HS-27A (cell line): ENCODE results near the gene DNMT3L.
"Not testable (repeated sequence)": the region's sequence is repeated elsewhere in the genome, so short reads cannot be mapped to it uniquely, and the experiment has no call there.

ENCODE experiments used
- DNase-seq: peaks from one replicate; pipeline ENCODE4 v3.0.0-alpha.2; 2012; ENCODE audit warnings: low read depth, missing footprints

Gene DNMT3L

DNA sequence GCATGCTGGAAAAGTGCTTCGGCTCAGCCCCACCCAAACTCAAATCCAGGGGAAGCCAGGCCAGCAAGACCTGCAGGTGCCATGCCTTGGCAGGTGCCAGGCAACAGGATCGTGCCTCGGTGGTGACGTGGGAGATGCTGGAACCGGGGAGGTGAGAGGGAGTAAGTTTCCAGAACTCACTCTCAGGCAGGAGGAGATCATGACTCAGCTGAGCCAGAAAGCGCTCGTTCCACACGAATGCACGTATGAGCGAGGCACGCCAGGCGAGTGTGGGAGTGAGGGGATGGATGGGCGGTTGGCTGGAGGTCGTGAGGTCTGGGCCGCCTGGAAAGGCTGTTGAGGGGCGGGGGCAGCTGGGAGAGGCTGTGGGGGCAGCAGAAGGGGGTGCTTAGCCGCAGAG is 13.8 kb downstream of the DNMT3L start:
- not testable (repeated sequence) for DNase-seq

DNA sequence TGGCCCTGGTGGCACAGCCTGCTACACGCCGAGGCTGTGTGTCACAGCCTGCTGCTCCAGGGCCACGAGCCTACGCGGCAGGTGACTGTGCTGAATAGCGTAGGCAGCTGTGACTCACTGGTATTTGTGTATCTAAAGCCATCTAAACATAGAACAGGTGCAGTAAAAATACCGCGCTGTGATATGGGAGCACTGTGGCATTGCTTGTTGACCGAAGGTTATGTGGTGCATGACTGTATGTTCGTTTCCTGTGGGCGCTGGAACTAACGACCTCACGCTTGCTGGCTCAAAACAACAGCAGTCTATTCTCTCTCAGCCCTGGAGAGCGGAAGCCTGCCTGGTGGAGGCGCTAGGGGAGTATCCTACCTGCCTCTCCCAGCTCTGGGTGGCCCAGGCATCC is 17.7 kb downstream of the DNMT3L start:
- DNase-seq: not testable (repeated sequence)

DNA sequence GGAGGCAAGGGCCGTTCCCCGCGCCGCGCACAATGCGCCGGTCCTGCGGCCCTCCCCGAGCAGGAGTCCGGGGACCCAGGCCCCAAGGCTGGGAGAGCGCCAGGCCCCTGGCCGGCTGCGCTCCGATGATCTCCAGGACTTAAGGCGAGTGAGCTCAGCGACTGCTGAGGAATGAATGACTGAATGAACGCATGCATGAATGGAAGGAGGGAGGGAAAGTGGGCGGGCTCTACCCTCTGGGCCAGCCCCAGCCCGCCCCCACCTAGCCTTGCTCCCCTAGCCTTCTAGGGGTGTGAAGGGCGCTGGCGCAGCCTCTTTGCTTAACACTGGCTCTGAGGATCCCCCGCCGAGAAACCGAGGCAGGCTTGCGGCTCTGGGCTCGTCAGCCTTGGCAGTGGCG is 20.4 kb downstream of the DNMT3L start:
- DNase-seq: not testable (repeated sequence)

DNA sequence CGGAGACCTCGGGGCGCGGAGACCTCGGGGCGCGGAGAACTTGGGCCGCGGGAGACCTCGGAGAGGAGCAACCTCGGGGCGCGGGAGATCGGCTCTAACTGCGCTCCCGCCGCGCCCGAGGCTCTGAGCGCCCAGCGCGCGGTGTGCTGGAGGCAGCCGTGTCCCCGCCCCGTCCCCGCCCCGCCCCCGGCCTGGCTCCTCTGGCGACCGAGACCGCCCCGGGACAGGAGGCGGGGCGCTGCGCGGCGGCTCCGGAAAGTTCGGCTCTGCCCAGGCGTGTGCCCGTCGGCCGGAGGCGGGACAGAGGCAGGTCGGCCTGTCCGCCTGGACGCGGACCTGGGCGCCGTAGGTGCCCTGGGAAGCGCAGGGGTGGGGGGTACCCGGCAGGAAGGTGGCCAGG is 20.9 kb downstream of the DNMT3L start, which contains the start of gene ICOSLG:
TSS of gene ICOSLG (minus strand) at position 102 of the 400 bp plus-strand sequence. CDS start 126 bp downstream, outside the sequence.
- not testable (repeated sequence) for DNase-seq

DNA sequence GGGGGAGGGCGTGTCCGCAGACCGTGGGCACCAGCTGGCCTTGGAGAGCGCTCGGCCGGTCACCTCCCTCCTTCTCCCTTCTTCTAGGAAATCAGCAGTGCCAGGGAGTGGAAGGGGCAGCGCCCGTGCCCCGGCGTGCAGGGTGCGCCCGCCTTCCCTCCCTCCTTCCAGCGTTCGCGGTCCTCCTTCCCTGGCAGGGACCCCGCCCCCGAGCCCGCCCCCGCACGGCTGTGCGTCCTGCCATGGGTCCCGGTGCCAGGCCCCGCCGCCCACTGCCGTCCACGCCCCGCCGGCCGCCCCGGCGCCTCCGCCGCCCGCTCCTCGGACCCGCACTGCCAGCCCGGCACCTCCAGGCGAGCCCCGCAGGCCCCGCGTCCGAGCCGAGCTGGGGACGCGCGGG is 21.3 kb downstream of the DNMT3L start:
- not testable (repeated sequence) for DNase-seq

DNA sequence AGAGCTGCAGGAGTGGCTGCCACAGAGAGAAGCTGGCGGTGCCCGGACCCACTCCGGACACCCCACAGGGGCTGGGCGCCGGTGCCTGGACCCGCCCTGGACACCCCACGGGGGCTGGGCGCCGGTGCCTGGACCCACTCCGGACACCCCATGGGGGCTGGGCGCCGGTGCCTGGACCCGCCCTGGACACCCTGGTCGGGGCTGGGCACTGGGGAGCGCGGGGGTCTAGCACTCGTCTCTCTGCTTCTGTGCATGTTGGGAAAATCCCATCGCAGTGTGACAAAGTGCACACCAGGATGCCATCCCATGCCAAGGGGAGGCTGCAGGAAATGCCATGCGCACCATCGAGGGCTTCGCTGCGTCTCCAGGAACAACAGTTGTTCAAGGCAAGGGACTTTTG is 32.1 kb downstream of the DNMT3L start:
- not testable (repeated sequence) for DNase-seq

DNA sequence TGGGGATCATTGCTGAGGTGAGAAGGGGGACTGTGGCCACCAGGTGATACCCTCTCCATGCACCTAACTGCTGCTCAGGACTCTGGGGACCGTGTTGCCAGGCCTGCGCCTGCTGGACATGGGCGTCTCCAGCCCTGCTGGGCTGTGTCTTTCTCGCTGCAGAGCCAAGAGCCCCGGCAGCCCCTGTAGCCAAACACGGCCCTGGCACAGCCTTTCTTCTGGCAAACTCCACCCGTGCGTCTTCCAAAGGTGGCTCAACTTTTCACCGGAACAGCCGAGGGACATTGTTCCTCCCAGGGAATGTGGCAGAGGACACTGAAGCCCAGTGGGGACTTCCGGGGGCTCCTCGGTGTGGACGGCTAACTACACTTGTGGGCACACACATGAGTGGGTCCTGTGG is 33.6 kb downstream of the DNMT3L start:
- not testable (repeated sequence) for DNase-seq

DNA sequence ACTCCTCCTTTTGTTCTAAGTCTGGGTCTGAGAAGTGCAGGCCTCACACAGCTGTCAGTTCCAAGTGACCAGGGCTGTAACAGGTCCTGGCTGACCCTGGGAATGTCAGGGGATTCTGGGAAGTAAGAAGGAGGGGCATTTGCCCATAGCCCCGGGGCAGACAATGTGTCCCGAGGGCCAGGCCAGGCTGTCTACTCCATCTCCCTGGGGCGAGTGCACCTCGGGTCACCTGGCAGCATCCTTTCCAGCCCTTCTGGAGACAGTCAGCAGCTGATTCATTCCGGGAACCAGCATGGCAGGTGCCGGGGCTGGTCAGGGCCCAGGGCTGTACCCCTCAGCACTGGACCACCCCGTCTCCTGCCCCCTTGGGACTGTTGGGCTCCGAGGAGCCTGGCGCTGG is 34.1 kb downstream of the DNMT3L start:
- DNase-seq: not testable (repeated sequence)

DNA sequence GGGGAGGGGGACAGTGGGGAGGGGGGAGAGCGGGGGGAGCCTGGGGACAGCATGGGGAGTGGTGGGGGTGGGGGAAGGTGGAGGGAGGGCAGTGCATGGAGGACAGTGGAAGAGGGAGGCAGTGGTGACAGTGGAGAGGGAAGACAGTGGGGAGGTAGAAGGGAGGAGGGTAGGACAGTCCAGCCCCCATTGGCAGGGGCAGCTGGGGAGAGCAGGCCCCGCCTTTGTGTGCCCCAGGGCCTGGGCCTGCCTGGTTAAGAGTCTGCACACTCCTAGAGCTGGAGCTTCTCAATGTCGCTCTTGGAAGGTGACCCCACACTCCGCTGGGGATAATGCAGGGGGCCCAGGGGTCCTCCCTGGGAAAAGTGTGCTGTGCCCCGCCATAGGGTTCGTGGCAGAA is 36.1 kb downstream of the DNMT3L start:
- not testable (repeated sequence) for DNase-seq

DNA sequence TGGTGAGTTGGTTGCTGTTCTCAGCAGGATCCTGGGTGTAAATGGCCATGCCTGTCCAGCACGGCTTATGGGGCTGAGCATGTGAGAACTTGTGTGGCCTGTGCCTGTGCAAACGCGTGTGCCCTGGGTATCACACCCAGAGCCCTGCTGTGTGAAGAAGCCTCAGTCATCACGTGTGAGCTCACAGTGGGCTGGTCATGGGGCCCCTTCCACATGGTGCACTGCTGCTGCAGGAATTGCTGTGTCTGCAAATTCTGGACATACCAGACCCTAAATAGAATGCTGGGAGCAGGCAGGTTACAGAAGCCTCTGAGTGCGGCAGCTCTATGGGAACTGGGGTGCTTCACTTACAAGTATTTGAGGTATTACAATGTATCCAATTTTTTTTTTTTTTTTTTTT is 38.4 kb downstream of the DNMT3L start:
- not testable (repeated sequence) for DNase-seq

DNA sequence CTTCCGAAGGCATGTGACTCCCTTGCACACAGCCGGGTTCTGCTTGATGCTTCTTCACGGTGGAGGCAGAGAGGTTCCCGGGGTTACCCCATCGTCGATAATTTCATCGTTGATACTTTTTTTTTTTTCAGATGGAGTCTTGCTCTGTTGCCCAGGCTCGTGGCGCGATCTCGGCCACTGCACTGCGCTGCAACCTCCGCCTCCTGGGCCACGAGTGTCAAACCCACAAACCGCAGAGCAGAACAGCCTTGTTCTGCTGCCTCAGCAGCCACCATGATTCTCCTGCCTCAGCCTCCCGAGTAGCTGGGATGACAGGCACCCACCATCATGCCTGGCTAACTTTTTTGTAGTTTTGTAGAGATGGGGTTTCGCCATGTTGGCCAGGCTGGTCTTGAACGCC is 41.0 kb downstream of the DNMT3L start:
- DNase-seq: not testable (repeated sequence)

DNA sequence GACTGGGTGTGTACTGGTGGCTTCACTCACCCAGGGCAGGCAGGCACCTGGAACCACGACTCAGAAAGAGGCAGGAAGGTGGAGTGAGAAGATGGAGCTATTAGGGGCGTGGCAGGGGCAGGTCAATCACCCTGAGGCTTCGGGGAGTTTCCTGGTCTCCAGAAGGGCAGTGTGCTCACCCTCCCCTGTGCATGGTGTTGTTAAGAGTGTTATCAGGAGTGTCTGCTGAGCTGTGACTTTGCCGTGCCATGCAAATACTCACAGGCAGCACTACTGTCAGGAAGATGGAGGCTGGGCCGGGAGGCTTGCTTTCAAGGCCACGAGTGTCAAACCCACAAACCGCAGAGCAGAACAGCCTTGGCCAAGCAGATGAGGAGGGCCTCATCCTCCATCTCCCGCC is 43.2 kb downstream of the DNMT3L start:
- DNase-seq: not testable (repeated sequence)

DNA sequence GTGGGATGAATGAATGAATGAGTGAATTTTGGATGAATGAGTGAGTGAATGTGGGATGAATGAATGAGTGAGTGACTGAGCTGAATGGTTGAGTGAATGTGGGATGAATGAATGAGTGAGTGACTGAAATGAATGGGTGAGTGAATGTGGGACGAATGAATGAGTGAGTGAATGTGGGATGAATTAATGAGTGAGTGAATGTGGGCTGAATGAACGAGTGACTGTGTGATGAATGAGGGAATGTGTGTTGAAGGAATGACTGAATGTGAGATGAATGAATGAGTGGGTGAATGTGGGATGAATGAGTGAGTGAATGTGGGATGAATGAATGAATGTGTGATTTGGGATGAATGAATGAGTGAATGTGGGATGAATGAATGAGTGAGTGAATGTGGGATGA is 49.7 kb downstream of the DNMT3L start:
- DNase-seq: not testable (repeated sequence)

DNA sequence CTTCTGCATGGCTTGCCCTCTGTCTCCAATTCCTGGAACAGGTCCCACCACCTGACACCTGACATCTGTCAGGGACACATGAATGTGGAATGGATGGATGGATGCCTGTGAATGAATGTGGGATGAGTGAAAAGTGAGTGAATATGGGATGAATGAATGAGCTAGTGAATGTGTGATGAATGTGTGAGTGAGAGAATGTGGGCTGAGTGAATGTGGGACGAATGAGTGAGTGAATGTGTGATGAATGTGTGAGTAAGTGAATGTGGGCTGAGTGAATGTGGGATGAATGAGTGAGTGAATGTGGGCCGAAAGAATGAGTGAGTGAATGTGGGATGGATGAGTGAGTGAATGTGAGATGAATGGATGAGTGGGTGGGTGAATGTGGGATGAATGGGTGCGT is 50.1 kb downstream of the DNMT3L start:
- not testable (repeated sequence) for DNase-seq

DNA sequence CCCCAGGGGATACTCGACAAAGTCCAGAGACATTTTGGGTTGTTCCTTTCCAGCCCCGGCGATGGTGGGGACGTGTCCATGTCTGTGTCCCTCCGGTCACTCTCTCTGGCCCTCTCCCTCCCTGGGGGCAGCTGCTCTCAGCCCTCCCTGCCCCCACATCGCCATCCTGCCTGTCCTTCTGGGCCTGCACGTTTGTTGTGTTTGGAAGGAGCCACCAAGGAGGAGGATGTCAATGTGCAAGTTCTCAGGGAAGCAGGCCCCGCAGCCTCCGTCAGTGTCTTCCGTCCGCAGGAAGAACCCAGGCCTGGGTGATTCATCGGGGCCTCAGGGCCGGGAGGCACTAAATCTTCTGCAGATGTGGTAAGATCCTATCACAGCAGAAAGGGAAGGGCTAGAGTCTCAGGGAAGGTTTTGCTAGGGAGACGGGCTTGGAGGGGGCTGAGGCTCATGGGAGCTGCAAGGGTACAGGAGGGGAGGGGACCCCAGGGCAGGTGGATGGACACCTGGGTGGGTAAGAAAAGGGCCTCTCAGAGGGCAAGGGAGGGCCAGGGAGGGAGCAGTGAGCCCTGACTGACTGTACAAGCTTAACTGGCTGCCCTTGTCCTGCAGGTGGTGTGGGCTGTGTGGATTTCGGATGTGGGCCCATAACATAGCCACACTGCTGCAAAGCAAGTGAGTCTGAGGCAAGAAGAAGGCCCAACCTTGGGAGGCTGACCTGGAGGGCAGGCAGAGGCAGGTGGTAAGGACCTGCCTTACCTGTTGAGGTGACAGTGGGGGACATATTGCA is 53.6 kb downstream of the DNMT3L start:
- DNase-seq: not testable (repeated sequence)

DNA sequence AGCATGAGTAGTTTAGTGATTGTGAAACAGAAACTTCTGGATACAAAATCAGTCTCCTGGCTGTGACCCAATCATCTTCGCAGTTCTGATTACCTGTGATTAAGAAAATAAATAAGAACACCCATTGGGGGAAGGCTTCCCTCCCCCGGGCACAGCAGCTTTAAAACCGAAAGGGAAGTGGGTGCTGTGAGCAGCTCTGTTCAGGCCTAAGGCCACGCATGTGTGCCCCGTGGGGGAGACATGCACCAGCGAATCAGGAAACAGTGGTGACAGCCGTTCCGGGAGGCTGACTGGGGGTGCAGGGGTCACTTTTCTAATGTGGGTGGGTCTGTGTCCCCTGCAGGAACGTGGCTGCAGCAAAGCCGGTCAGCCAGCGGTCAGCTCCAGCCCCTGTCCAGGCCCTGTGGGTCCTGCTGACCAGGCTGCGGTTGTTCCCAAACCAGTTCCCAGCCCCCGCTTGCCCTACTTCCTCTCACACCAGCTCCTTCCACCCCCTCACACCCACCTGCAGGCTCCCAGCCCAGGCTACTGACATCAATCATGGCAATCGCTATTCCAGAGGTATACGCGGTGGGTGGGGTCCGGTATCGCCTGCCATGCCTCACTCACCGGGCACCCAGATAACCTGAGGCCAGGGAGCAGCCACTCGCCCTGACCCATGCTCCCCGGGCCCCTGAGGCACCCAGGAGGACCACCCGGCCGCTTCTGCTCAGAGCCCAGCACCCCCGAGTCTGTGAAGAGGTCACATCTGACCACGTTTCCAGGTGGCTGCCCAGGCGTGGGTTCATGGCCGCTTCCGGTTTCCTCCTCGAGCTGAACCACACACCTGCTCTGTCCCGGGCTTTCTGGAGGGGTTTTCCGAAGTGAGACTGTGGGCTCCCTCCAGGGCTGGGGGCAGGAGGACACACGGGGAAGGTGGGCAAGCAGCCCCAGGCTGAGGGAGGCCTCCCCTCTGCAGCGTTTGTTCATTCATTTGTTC is 54.7 kb downstream of the DNMT3L start:
- DNase-seq: not testable (repeated sequence)

DNA sequence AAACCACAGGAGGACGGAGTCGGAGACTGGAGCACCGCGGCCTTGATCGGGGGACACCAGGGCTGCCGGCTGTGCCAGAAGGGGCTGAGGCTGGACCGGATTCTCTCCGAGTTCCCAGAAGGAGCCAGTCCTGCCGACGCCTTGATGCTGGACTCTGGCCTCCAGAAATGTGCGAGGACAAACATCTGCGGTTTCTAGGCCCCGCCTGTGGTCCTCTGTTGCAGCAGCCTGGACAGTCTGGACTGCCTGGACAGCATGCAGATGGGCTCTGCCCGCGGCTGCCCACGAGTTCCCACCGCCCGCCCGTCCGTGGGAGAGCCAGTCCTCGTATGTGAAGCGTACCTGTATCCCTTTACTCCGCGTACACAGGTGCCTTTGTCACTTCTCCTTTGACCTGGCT is 55.5 kb downstream of the DNMT3L start:
- not testable (repeated sequence) for DNase-seq

DNA sequence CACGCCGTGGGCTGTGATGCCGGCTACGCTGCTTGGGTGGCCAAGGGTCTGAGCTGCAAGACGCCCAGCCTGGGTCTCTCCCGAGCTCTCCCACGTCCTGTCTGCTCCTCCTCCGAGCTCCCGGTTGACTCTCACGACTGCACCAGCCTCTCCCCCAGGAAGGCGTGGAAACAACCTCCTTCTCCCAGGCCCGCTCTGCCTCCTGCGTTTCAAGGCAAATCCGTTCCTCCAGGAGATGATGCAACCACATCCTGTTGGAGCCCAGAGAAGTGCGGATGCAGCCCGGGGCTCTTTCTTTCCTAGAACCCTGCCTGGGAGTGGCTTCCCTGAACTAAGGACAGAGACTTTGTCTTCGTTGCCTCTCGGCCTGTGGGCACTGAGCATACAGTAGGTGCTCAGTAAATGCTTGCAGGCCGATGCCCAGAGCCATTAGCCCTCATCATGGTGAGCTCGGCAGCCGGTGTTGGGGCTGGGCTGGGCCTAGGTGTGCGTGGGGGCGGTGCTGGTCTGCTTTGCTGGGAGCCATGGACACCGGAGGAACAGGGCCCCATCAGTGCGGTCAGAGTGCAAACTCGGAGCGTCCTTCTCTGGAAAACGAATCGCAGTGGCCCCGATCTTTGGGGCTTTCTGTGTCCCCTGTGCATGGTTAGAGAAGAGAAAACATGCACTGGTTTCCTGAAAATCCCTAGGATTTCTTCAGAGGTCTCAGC is 59.0 kb downstream of the DNMT3L start:
- DNase-seq: not testable (repeated sequence)

DNA sequence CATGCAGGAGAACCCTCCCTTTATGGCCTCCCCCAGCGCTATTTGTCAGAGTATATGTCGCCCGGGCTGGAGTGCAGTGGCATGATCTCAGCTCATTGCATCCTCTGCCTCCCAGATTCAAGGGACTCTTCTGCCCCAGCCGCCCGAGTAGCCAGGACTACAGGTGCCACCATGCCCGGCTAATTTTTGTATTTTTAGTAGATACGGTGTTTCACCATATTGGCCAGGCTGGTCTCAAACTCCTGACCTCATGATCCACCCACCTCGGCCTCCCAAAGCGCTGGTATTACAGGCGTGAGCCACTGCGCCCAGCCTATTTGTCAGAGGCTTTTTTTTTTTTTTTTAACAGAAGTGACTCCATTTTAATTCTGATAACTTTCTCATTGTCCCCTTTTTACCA is 61.7 kb downstream of the DNMT3L start:
- not testable (repeated sequence) for DNase-seq

DNA sequence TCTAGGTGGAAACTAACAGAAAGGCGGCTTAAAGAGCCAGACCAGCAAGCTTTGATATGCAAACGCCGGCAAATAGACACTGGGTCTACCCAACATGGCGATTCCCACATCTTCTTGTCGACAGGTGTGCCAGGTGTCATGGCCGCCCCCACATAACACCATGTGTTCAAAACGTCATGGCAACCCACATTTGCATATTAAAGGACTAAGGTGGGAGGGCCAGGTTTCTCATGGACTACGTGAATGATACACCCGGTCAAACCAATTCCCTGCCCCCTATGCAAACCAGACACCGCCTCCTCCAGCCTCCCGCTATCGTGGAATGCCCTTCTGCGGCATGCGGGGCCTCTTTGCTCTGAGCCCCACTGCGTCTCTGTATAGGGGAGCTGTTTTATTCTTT is 62.2 kb downstream of the DNMT3L start:
- DNase-seq: no peak

DNA sequence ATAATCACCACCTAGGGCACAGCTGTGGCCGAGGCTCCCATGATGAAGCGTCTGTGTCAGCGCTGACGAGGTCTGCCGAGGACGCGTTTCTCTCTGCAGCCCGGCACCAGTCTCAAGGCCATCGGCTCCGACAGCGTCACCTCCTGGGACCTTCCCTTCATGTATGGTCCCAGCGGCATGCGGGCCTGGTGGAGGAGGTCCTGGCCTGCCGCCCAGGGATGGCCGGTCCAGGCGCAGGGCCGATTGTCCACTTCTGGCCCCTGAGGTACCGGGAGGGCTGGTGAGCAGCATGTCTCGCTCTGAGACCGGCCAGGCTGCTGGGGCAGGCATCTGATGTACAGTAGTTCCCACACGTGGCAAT is 64.6 kb downstream of the DNMT3L start:
- DNase-seq: not testable (repeated sequence)
